ENCODE measurements around the gene ZFP36L1. TPM values are rescaled to one million over a fixed set of nuclear protein-coding genes. Genes with fewer than 3 reads are reported as not detected.

The ZFP36L1 gene
- total and polyA plus RNA-seq, 10 donors = 65.7 to 443 (median 305) TPM

DNA sequence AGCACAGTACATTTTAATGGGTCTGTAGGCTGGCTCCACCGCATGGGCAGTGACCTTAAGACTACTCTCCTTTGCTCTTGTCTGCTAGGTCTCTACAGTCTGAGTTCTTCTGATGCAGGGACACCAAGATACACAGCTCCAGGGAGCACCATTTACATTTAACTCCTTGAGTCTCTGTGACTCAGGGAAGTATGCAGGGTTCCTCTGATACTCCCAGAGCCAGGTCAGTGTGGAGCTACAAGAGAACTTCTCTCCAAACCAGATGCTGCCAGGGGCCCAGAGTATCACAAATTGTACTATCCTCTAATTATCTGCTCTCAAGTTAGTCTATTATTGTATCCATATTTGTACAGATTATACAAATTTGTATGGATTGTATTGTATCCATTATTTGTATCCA lies 15.2 kb downstream of the ZFP36L1 start:
- TF ChIP-seq POLR2A (IDR thresholded peaks at IDR 0.05) (no peak), POLR2AphosphoS5 (IDR thresholded peaks at IDR 0.05) (no peak)
- TF ChIP-seq, protein P1, sequence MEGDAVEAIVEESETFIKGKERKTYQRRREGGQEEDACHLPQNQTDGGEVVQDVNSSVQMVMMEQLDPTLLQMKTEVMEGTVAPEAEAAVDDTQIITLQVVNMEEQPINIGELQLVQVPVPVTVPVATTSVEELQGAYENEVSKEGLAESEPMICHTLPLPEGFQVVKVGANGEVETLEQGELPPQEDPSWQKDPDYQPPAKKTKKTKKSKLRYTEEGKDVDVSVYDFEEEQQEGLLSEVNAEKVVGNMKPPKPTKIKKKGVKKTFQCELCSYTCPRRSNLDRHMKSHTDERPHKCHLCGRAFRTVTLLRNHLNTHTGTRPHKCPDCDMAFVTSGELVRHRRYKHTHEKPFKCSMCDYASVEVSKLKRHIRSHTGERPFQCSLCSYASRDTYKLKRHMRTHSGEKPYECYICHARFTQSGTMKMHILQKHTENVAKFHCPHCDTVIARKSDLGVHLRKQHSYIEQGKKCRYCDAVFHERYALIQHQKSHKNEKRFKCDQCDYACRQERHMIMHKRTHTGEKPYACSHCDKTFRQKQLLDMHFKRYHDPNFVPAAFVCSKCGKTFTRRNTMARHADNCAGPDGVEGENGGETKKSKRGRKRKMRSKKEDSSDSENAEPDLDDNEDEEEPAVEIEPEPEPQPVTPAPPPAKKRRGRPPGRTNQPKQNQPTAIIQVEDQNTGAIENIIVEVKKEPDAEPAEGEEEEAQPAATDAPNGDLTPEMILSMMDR (IDR thresholded peaks at IDR 0.05 in 8 of 11, conservative IDR thresholded peaks at IDR 0.05 in 3 of 11) = no peak
- H3K27me3 ChIP-seq (replicated peaks in 1 of 7) = no peaks in the 10 kb centered on the region
- peak overlapping the region in 3 of 8 donors; percentile 82 to 100 (median 84) for H3K27ac ChIP-seq
- no peaks in the 10 kb centered on the region for H3K36me3 ChIP-seq
- DNase-seq = no peak
- H3K4me3 ChIP-seq = no peak overlapping the region
- H3K9me3 ChIP-seq = peaks cover 0 to 10% (median 6%) of the 10 kb centered on the region in 8 donors
- intact Hi-C loops (cut with DNase I; ENCODE audit: low total_unique reads) = no loop called here
- H3K4me1 ChIP-seq = peaks cover 30 to 69% (median 55%) of the 10 kb centered on the region in 6 donors
- WGBS, 5 donors = 92 to 100% (median 98%) methylated on average over 1 of the region's 1 CpG

DNA sequence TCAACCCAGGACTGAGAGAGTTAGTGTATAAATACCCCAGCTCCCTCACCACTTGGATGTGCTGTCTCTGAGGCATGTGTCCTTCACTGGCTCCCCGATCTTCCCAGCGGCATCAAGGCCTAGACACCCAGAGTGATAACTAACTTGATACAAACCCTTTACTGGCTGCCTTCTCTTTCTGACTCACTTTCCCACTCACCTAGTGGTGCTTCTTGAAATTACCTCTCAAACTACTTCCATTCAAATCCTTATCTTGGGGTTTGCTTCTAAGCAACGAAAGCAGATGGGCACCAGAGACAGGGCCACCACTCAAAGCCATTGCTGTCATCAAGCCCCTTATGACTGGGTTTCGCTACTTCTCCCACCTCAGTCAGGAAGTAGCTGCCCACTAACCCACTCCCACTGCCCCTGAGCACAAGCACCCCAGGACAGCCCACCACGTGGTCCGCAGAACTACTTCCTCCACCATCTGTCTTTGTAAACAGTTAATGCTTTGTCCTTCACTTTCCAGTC lies 17.2 kb downstream of the ZFP36L1 start:
- Histone ChIP-seq H3K4me1 (peaks cover 23 to 69% (median 54%) of the 10 kb centered on the region in 6 donors), H3K27ac (peak overlapping the region in 1 of 8 donors; percentile 18), H3K4me3 (no peak overlapping the region), H3K27me3 (replicated peaks in 1 of 7) (no peaks in the 10 kb centered on the region), H3K9me3 (peaks cover 0 to 10% (median 6%) of the 10 kb centered on the region in 8 donors), H3K36me3 (no peaks in the 10 kb centered on the region)
- 77 to 83% (median 79%) methylated on average over 6 of the region's 6 CpGs for WGBS, 5 donors
- intact Hi-C loops (cut with DNase I; ENCODE audit: low total_unique reads) = no loop called here
- TF ChIP-seq, protein P1 (IDR thresholded peaks at IDR 0.05 in 8 of 11, conservative IDR thresholded peaks at IDR 0.05 in 3 of 11) = no peak
- TF ChIP-seq POLR2AphosphoS5 (IDR thresholded peaks at IDR 0.05) (no peak), POLR2A (IDR thresholded peaks at IDR 0.05) (no peak)
- DNase-seq = peak; percentile 61

- Histone ChIP-seq H3K4me1 (peaks cover 20 to 69% (median 51%) of the 10 kb centered on the region in 6 donors), H3K9me3 (peaks cover 0 to 10% (median 6%) of the 10 kb centered on the region in 8 donors), H3K4me3 (no peak overlapping the region), H3K27me3 (replicated peaks in 1 of 7) (no peaks in the 10 kb centered on the region), H3K36me3 (no peaks in the 10 kb centered on the region), H3K27ac (peak overlapping the region in 2 of 8 donors; percentile 11 to 21)
- intact Hi-C loops (cut with DNase I; ENCODE audit: low total_unique reads) = no loop called here
- WGBS, 5 donors = 88 to 98% (median 95%) methylated on average over 4 of the region's 4 CpGs
- TF ChIP-seq POLR2A (IDR thresholded peaks at IDR 0.05) (no peak), POLR2AphosphoS5 (IDR thresholded peaks at IDR 0.05) (no peak)
- TF ChIP-seq, protein P1 (IDR thresholded peaks at IDR 0.05 in 8 of 11, conservative IDR thresholded peaks at IDR 0.05 in 3 of 11) = no peak
- no peak for DNase-seq
Observed at GRCh38 chr14:68774771-68775613, 17.9 kb downstream of the ZFP36L1 start.

All from spleen (tissue), 11 donors.